ENCODE data around the gene TSPAN17. TPM values are rescaled to one million over a fixed set of nuclear protein-coding genes. Genes with fewer than 3 reads are reported as not detected.

TSPAN17 gene
- total and polyA plus RNA-seq, 2 experiments from 2014 or later: 27.9 to 33.4 TPM

DNA sequence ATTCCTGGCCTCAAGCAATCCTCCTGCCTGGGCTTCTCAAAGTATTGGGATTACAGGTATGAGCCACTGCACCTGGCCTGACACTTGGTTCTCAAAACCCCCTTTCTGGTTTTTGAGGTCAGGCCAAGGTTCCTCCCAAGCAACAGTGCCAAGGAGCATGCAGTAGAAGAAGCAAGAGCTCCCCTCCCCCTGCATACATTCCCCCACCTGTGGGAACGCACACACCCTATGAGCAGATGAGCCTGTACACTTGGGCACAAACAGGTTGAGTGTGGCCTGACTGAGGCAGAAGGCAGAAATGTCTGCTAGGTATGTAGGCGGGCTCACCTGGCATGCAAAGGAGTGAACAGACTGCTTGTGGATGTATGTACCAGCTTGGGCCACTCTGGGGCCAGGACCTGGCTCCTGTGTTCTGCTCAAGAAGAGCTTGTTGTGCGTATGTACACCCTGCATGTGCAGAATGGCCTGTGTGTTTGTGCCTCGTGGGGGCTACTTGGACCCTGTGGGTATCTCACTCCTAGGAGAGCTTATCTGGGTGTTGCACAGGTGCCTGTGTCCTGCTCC lies 39.1 kb upstream of the TSPAN17 start:
- 94% methylated on average over 4 of the region's 4 CpGs for WGBS (ENCODE audit: low lambda C conversion rate, missing lambda C conversion rate)
- H3K9me3 ChIP-seq (ENCODE audit: low read depth): no peaks in the 10 kb centered on the region
- no peak overlapping the region for H3K4me2 ChIP-seq
- no peak for DNase-seq (ENCODE audit: low spot score)
- H4K20me1 ChIP-seq (ENCODE audit: insufficient read depth, poor library complexity, severe bottlenecking): no peaks in the 10 kb centered on the region
- H3K4me3 ChIP-seq: no peak overlapping the region
- no peaks in the 10 kb centered on the region for H3K79me2 ChIP-seq
- H3K9me2 ChIP-seq (replicated peaks; ENCODE audit: insufficient read depth): no peaks in the 10 kb centered on the region
- H3K36me3 ChIP-seq (replicated peaks; ENCODE audit: insufficient read depth, low read depth): no peaks in the 10 kb centered on the region
- no peak for TF ChIP-seq EZH2phosphoT487 (IDR thresholded peaks at IDR 0.05; ENCODE audit: low read depth, severe bottlenecking, unreplicated experiment)
- no peaks in the 10 kb centered on the region for H3K27me3 ChIP-seq
- H3K4me1 ChIP-seq (ENCODE audit: insufficient read depth): peaks cover 3% of the 10 kb centered on the region
- H2AFZ ChIP-seq: no peak overlapping the region
- H3K27ac ChIP-seq: no peak overlapping the region

DNA sequence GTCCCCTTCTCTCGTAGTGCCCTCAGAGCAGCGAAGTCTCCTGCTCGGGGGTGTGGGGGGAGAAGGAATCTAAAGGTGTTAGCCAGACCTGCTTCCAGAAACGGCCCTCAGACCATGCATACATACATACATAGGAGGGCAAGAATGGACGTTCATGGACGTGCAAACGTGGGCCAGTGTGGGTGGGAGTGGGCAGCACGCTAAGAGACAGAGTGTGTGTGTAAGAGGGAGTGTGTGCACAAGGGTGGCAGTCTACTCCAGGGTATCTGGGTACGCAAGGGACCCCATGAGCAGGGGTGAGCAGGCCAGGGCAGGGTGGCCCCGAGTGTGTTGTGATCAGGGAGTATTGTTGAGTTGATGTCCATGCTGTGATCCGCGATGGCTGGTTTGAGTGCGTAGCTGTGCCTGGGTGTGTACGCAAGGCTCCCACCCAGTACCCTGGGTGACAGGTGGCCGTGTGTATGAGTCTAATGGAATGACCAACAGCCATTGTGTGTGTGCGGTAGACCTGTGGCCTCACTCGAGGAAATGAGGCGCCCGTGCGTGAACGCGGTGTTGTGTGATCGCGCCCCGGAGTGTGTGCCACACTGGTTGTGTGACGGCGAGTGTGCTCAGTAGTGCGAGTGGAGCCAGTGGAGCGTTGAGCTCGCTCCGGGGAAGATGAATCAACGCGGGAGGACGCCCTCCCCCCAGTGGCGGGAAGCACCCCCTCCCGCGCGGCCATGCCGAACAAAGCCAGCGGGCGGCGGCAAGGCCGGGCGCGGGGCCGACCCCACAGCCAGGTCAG lies 38.2 kb upstream of the TSPAN17 start:
- Histone ChIP-seq H3K27me3 (no peaks in the 10 kb centered on the region), H4K20me1 (ENCODE audit: insufficient read depth, poor library complexity, severe bottlenecking) (no peaks in the 10 kb centered on the region), H3K4me3 (peak overlapping the region; percentile 42), H3K4me1 (ENCODE audit: insufficient read depth) (no peaks in the 10 kb centered on the region), H3K27ac (no peak overlapping the region), H3K9me2 (replicated peaks; ENCODE audit: insufficient read depth) (no peaks in the 10 kb centered on the region), H3K4me2 (peak overlapping the region; percentile 98), H2AFZ (no peak overlapping the region), H3K36me3 (replicated peaks; ENCODE audit: insufficient read depth, low read depth) (no peaks in the 10 kb centered on the region), H3K79me2 (no peaks in the 10 kb centered on the region), H3K9me3 (ENCODE audit: low read depth) (no peaks in the 10 kb centered on the region)
- DNase-seq (ENCODE audit: low spot score): no peak
- WGBS (ENCODE audit: low lambda C conversion rate, missing lambda C conversion rate): 47% methylated on average over 37 of the region's 46 CpGs
- TF ChIP-seq, protein P1, sequence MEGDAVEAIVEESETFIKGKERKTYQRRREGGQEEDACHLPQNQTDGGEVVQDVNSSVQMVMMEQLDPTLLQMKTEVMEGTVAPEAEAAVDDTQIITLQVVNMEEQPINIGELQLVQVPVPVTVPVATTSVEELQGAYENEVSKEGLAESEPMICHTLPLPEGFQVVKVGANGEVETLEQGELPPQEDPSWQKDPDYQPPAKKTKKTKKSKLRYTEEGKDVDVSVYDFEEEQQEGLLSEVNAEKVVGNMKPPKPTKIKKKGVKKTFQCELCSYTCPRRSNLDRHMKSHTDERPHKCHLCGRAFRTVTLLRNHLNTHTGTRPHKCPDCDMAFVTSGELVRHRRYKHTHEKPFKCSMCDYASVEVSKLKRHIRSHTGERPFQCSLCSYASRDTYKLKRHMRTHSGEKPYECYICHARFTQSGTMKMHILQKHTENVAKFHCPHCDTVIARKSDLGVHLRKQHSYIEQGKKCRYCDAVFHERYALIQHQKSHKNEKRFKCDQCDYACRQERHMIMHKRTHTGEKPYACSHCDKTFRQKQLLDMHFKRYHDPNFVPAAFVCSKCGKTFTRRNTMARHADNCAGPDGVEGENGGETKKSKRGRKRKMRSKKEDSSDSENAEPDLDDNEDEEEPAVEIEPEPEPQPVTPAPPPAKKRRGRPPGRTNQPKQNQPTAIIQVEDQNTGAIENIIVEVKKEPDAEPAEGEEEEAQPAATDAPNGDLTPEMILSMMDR (IDR thresholded peaks at IDR 0.05; ENCODE audit: poor library complexity): no peak
- no peak for TF ChIP-seq EZH2phosphoT487 (IDR thresholded peaks at IDR 0.05; ENCODE audit: low read depth, severe bottlenecking, unreplicated experiment)
- no peak for TF ChIP-seq EZH2 (IDR thresholded peaks at IDR 0.05; ENCODE audit: borderline replicate concordance)

DNA sequence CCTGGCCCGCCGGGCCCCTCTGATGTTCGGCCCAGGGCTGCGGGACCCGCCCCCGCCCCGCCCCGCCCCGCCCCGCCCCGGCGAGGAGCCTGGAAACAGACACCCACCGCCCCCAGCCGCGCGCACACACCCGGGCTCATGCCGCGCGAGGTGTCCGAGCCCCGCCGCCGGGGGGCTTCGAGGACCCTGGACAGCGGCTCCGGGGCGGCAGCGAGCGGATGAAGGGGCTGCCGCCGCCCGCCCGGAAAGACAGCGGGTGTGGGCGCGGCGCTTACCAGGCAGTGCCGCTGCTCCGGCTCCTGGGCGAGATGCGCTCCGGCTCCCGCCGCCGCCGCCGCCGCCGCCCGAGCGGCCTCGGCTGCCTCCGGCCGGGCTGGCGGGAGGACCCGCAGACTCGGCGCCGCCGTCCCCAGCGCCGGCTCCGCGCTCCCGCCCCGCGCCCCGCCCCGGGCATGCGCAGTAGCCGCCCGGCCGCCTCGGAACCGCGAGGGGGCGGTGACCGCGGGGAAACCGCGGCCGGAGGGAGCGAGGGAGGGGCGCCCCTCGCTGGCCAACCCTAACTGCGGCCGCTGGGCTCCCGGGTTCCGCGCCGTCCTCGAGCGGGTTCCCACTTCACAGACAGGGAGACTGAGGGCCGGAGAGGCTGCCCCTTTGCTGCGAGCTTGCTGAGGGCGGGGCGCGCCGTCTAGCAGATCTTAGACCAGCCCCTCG lies 37.4 kb upstream of the TSPAN17 start, which contains the start of gene GPRIN1:
Gene GPRIN1, minus strand, starts transcription at position 433 of the 711 bp plus-strand sequence. CDS start 10,322 bp downstream, outside the sequence.
- H3K27me3 ChIP-seq: no peaks in the 10 kb centered on the region
- no peak within 1 kb of the TSS for H3K27ac ChIP-seq
- peak within 1 kb of the TSS; percentile 45 for H3K4me3 ChIP-seq
- 2% methylated on average over 15 of the region's 101 CpGs for WGBS (ENCODE audit: low lambda C conversion rate, missing lambda C conversion rate)
- DNase-seq (ENCODE audit: low spot score): peak; percentile 85
- no peak within 1 kb of the TSS for H2AFZ ChIP-seq
- H3K9me2 ChIP-seq (replicated peaks; ENCODE audit: insufficient read depth): no peaks in the 10 kb centered on the region
- no peaks in the 10 kb centered on the region for H3K4me1 ChIP-seq (ENCODE audit: insufficient read depth)
- H4K20me1 ChIP-seq (ENCODE audit: insufficient read depth, poor library complexity, severe bottlenecking): no peaks in the 10 kb centered on the region
- H3K9me3 ChIP-seq (ENCODE audit: low read depth): no peaks in the 10 kb centered on the region
- peak within 1 kb of the TSS; percentile 98 for H3K4me2 ChIP-seq
- H3K36me3 ChIP-seq (replicated peaks; ENCODE audit: insufficient read depth, low read depth): no peaks in the 10 kb centered on the region
- H3K79me2 ChIP-seq: no peaks in the 10 kb centered on the region
- TF ChIP-seq, protein P1 (IDR thresholded peaks at IDR 0.05; ENCODE audit: poor library complexity): peak; percentile 33
- TF ChIP-seq EZH2 (IDR thresholded peaks at IDR 0.05; ENCODE audit: borderline replicate concordance) (no peak), EZH2phosphoT487 (IDR thresholded peaks at IDR 0.05; ENCODE audit: low read depth, severe bottlenecking, unreplicated experiment) (no peak)

DNA sequence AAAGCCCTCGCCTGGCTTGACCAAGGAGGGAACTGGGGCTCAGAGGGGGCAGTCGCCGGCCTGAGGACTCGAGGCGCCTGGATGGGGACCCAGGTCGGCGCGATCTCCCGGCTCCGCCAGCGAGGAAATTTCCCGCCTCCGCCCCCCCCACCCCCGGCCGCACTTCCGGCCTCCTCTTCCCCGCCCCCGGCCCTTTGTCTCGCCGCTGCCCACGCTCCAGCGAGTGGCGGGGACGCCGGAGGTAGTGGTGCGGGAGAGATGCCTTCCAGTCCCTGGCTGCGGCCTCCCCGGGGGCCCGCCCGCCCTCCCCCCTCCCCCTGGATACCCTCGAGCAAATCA lies 36.9 kb upstream of the TSPAN17 start:
- Histone ChIP-seq H3K79me2 (no peaks in the 10 kb centered on the region), H3K4me2 (peak overlapping the region; percentile 98), H4K20me1 (ENCODE audit: insufficient read depth, poor library complexity, severe bottlenecking) (no peaks in the 10 kb centered on the region), H2AFZ (no peak overlapping the region), H3K9me2 (replicated peaks; ENCODE audit: insufficient read depth) (no peaks in the 10 kb centered on the region), H3K27ac (no peak overlapping the region), H3K36me3 (replicated peaks; ENCODE audit: insufficient read depth, low read depth) (no peaks in the 10 kb centered on the region), H3K27me3 (no peaks in the 10 kb centered on the region), H3K4me3 (peak overlapping the region; percentile 45), H3K9me3 (ENCODE audit: low read depth) (no peaks in the 10 kb centered on the region), H3K4me1 (ENCODE audit: insufficient read depth) (no peaks in the 10 kb centered on the region)
- DNase-seq (ENCODE audit: low spot score): no peak
- under 1% methylated on average over 12 of the region's 31 CpGs for WGBS (ENCODE audit: low lambda C conversion rate, missing lambda C conversion rate)
- TF ChIP-seq EZH2phosphoT487 (IDR thresholded peaks at IDR 0.05; ENCODE audit: low read depth, severe bottlenecking, unreplicated experiment) (no peak), EZH2 (IDR thresholded peaks at IDR 0.05; ENCODE audit: borderline replicate concordance) (no peak)
- TF ChIP-seq, protein P1 (IDR thresholded peaks at IDR 0.05; ENCODE audit: poor library complexity): no peak

Data from hepatocyte (in vitro differentiated cells).